Heart left ventricle (tissue), 16 donors: Measurements from ENCODE around the gene CMIP. TPM values are rescaled to one million over a fixed set of nuclear protein-coding genes. Genes with fewer than 3 reads are reported as not detected.

Experiments
- ATAC-seq, 4 donors: fragments of 200-7000 bp; cut with Tn5 transposase; one replicate each; pipeline ENCODE4 v1.9.1; 2020 to 2022; ENCODE audit warnings: moderate library complexity in 4 of 4, mild to moderate bottlenecking in 3 of 4, moderate number of reproducible peaks in 1 of 4
- DNase-seq, 5 donors: peaks; one replicate each; pipeline ENCODE4 v3.0.0-alpha.2; 2020
- H3K27ac ChIP-seq, 12 donors: fragments of 200-600 bp; sonication (generic) in 4 of 12; one replicate each; pipeline versions ENCODE4 v1.5.0 to v1.8.0; 2016 to 2022; ENCODE audit warnings: mild to moderate bottlenecking in 2 of 12
- H3K27me3 ChIP-seq, 9 donors: fragments of 200-600 bp; sonication (generic) in 2 of 9; one replicate each; pipeline versions ENCODE4 v1.5.1 to v1.8.0; 2016 to 2022; ENCODE audit warnings: mild to moderate bottlenecking in 3 of 9
- H3K36me3 ChIP-seq, 9 donors: fragments of 200-600 bp; sonication (generic) in 2 of 9; one replicate each; pipeline versions ENCODE4 v1.5.0 to v1.8.0; 2018 to 2022; ENCODE audit warnings: mild to moderate bottlenecking in 2 of 9
- H3K4me1 ChIP-seq, 12 donors: fragments of 200-600 bp; sonication (generic) in 4 of 12; one replicate each; pipeline versions ENCODE4 v1.5.0 to v1.8.0; 2016 to 2022; ENCODE audit warnings: mild to moderate bottlenecking in 3 of 12
- H3K4me3 ChIP-seq, 12 donors: fragments of 200-600 bp; sonication (generic) in 4 of 12; one replicate each; pipeline versions ENCODE4 v1.5.0 to v1.8.0; 2017 to 2022; ENCODE audit warnings: mild to moderate bottlenecking in 9 of 12, moderate library complexity in 4 of 12
- H3K9me3 ChIP-seq, 12 donors: fragments of 200-600 bp; sonication (generic) in 4 of 12; one replicate each; pipeline versions ENCODE4 v1.5.0 to v1.8.0; 2016 to 2022; ENCODE audit warnings: mild to moderate bottlenecking in 1 of 12
- POLR2A ChIP-seq, 2 donors: fragments of 450-650 bp; IDR thresholded peaks; one replicate each; pipeline ENCODE4 v1.6.1; 2017; ENCODE audit warnings: antibody characterized with exemption in 2 of 2, mild to moderate bottlenecking in 2 of 2, moderate library complexity in 2 of 2
- WGBS, 4 donors: extraction: QIAGEN DNeasy Blood & Tissue Kit in 2 of 4; methylation state at CpG; one replicate each; pipeline versions ENCODE4 v1.1.5 to v1.1.7; 2013 to 2018; 5-methylcytosine and 5-hydroxymethylcytosine counted together
- intact Hi-C, 10 donors: fragments of 100-400 bp; cut with DNase I; formaldehyde crosslinking; loops; one replicate each; pipeline versions ENCODE4 v1.11.1 to v1.14.2; 2022
- polyA plus RNA-seq, 2 donors: library from polyadenylated mRNA; stranded (reverse); fragments of 200-250 nt; gene quantifications; one replicate each; pipeline ENCODE4 v1.2.3, GENCODE V29; 2013
- total RNA-seq, 9 donors: library from RNA; depleted of rRNA in 2 of 9; stranded (reverse); fragments of >200 nt in 2 of 9; fragmentation: NEBNext Ultra II Directional in 3 of 9; extraction: Animal tissue kit (Norgen Biotek cat#: 25700) in 3 of 9; gene quantifications; one replicate each; pipeline versions ENCODE4 v1.1.0 to v1.2.4, GENCODE V29; 2016 to 2023
- TF ChIP-seq, protein P1 (sequence below), 12 donors: fragments of 200-600 bp; sonication (generic) in 4 of 12; IDR thresholded peaks; one replicate each; pipeline versions ENCODE4 v1.5.0 to v1.8.0; 2018 to 2022; ENCODE audit warnings: antibody characterized with exemption in 12 of 12, mild to moderate bottlenecking in 5 of 12
- donor health status: ischemic (EF 13 %, LVEDD 7.1; RV severe dilation, severe dysfunction).
- donor health status: healthy with polysubstance abuse.
- donor health status: DM: no; HTN: yes; CAD: no.
- donor health status: DM: no; HTN: no; CAD: no.
- donor health status: ischemic (EF 25% LVEDD 6.9; RV normal size, moderate dysfunction).
- donor health status: ischemic (EF 25% LVEDD 5.7; RV mildly dilated, moderate dysfunction).
- donor health status: healthy.
- donor health status: DM: yes; HTN: yes; CAD: no.
- donor health status: ischemic (EF 35%, LVEDD 5.7; RV mildly dilated, moderate dysfunction).
- donor health status: nonischemic (EF 11% LVEDD 7.7; RV severe dilation, severe dysfunction).
- donor health status: DM: yes; HTN: yes; CAD: no.
- donor health status: PGD.
- donor health status: ischemic (EF 29% LVEDD 5.4; RV normal size, mild dysfunction).
- donor health status: nonischemic (EF 23%, LVEDD 6.1; RV moderate dilation, normal function).

CMIP gene
- total and polyA plus RNA-seq, 11 donors = 4.1 to 48.8 (median 10.6) TPM

GRCh38 chr16:81638286-81638945 lies 193.8 kb downstream of the CMIP start:
- intact Hi-C loops = loop anchor here in 1 of 10 donors (5.0 kb wide), 1 partner anchor 236 kb away; no protein-coding TSS in a partner anchor
- no peak overlapping the region for H3K27ac ChIP-seq
- WGBS, 4 donors = 84 to 89% (median 85%) methylated on average over 11 to 13 of the region's 13 CpGs
- no peak for ATAC-seq
- no peak for DNase-seq
- TF ChIP-seq POLR2A (IDR thresholded peaks at IDR 0.05) = no peak
- TF ChIP-seq, protein P1, sequence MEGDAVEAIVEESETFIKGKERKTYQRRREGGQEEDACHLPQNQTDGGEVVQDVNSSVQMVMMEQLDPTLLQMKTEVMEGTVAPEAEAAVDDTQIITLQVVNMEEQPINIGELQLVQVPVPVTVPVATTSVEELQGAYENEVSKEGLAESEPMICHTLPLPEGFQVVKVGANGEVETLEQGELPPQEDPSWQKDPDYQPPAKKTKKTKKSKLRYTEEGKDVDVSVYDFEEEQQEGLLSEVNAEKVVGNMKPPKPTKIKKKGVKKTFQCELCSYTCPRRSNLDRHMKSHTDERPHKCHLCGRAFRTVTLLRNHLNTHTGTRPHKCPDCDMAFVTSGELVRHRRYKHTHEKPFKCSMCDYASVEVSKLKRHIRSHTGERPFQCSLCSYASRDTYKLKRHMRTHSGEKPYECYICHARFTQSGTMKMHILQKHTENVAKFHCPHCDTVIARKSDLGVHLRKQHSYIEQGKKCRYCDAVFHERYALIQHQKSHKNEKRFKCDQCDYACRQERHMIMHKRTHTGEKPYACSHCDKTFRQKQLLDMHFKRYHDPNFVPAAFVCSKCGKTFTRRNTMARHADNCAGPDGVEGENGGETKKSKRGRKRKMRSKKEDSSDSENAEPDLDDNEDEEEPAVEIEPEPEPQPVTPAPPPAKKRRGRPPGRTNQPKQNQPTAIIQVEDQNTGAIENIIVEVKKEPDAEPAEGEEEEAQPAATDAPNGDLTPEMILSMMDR (IDR thresholded peaks at IDR 0.05) = no peak
- H3K4me3 ChIP-seq = no peak overlapping the region
- H3K9me3 ChIP-seq = no peaks in the 10 kb centered on the region
- peaks cover 0 to 25% (median 4%) of the 10 kb centered on the region in 12 donors for H3K4me1 ChIP-seq
- H3K27me3 ChIP-seq = no peaks in the 10 kb centered on the region
- H3K36me3 ChIP-seq = peaks cover 0 to 13% (median 0%) of the 10 kb centered on the region in 9 donors

GRCh38 chr16:81639348-81639747 lies 194.7 kb downstream of the CMIP start:
- no peak overlapping the region for H3K27ac ChIP-seq
- H3K4me3 ChIP-seq = no peak overlapping the region
- TF ChIP-seq, protein P1 (IDR thresholded peaks at IDR 0.05) = no peak
- no peak for TF ChIP-seq POLR2A (IDR thresholded peaks at IDR 0.05)
- peaks cover 0 to 19% (median 3%) of the 10 kb centered on the region in 12 donors for H3K4me1 ChIP-seq
- 76 to 83% (median 78%) methylated on average over 8 of the region's 8 CpGs for WGBS, 4 donors
- peak in 3 of 4 donors; percentile 11 to 75 (median 37) for ATAC-seq
- intact Hi-C loops = loop anchor here in 1 of 10 donors (5.0 kb wide), 1 partner anchor 237 kb away; no protein-coding TSS in a partner anchor
- DNase-seq = no peak
- H3K36me3 ChIP-seq = peaks cover 0 to 13% (median 0%) of the 10 kb centered on the region in 9 donors
- H3K27me3 ChIP-seq = no peaks in the 10 kb centered on the region
- H3K9me3 ChIP-seq = no peaks in the 10 kb centered on the region

DNA sequence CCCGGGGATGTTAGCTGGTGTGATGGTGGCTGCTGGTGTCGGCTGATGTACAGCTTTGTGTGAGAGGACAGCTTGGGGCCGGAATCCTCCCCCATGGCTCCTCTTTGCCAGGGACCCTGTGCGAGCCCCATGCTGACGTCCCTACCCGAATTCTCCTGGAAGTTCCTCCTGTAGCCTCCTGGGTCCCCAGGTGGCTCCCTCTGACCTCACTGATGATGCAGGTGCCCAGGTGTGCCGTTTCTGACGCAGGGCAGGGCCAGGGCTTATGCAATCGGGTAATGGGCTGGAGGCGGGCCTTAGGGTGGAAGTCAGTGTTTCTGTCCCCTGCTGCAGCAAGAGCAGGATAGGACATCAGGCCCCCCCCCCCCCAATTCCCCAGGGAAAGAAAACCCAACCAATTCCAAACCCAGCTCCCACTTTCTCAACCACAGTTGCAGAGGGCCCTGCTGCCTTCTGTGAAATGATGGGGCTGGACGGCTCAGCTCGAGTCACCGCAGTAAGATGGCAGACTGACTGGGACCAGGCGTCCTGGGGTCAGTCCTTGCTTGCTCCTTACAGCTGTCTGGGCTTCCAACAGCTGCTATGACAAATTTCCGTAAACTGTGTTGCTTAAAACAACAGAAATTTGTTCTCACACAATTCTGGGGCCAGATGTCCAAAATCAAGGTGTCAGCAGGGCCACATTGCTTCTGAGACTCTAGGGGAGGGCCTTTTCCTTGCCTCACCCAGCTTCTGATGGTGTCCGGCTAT lies 195.5 kb downstream of the CMIP start:
- 87 to 99% (median 89%) methylated on average over 10 to 16 of the region's 16 CpGs for WGBS, 4 donors
- H3K27ac ChIP-seq = no peak overlapping the region
- no peak for ATAC-seq
- peaks cover 0 to 13% (median 0%) of the 10 kb centered on the region in 9 donors for H3K36me3 ChIP-seq
- intact Hi-C loops = loop anchor here in 1 of 10 donors (5.0 kb wide), 1 partner anchor 238 kb away; no protein-coding TSS in a partner anchor
- no peaks in the 10 kb centered on the region for H3K9me3 ChIP-seq
- peaks cover 0 to 20% (median 4%) of the 10 kb centered on the region in 12 donors for H3K4me1 ChIP-seq
- TF ChIP-seq, protein P1 (IDR thresholded peaks at IDR 0.05) = no peak
- TF ChIP-seq POLR2A (IDR thresholded peaks at IDR 0.05) = no peak
- H3K27me3 ChIP-seq = no peaks in the 10 kb centered on the region
- no peak for DNase-seq
- H3K4me3 ChIP-seq = no peak overlapping the region

GRCh38 chr16:81640681-81641070 lies 196.1 kb downstream of the CMIP start:
- Histone ChIP-seq H3K4me3 (no peak overlapping the region), H3K27me3 (no peaks in the 10 kb centered on the region), H3K9me3 (no peaks in the 10 kb centered on the region), H3K27ac (no peak overlapping the region), H3K4me1 (peaks cover 0 to 25% (median 8%) of the 10 kb centered on the region in 12 donors), H3K36me3 (peaks cover 0 to 13% (median 0%) of the 10 kb centered on the region in 9 donors)
- 90 to 95% (median 91%) methylated on average over 7 of the region's 7 CpGs for WGBS, 4 donors
- DNase-seq (peak in 1 of 5 donors; percentile 27), ATAC-seq (no peak)
- intact Hi-C loops = no loop called here
- TF ChIP-seq, protein P1 (IDR thresholded peaks at IDR 0.05) = no peak
- no peak for TF ChIP-seq POLR2A (IDR thresholded peaks at IDR 0.05)
